Common myeloid progenitor, CD34-positive (primary cell): ENCODE measurements around the gene JHY.
"Not testable (repeated sequence)": the region's sequence is repeated elsewhere in the genome, so short reads cannot be mapped to it uniquely, and the experiment has no call there.

ENCODE experiments used
- CTCF ChIA-PET: fragments of 350-600 bp; sonication (Branson Sonifier 250); formaldehyde crosslinking; loops from one replicate; lab custom pipeline; 2021; ENCODE audit warnings: antibody characterized with exemption; lab: Charles Lee
- POLR2A ChIA-PET: fragments of 350-600 bp; sonication (Branson Sonifier 250); formaldehyde crosslinking; loops from one replicate; lab custom pipeline; 2021; ENCODE audit warnings: antibody characterized with exemption; lab: Charles Lee
- DNase-seq, 3 donors: peaks; one replicate each; pipeline versions ENCODE4 v3.0.0 to v3.0.0-alpha.2; 2013
- H3K27ac ChIP-seq, 2 experiments: 1 replicate in 1 of 2; 2 replicates in 1 of 2; pipeline ENCODE4 v1.7.0; 2013; ENCODE audit warnings: inconsistent platforms in 2 of 2, low read length in 2 of 2, mild to moderate bottlenecking in 2 of 2, low read depth in 1 of 2, moderate library complexity in 1 of 2; ENCODE audit not compliant: severe bottlenecking in 2 of 2, insufficient read depth in 1 of 2, poor library complexity in 1 of 2
- H3K27me3 ChIP-seq, 5 experiments: replicated peaks in 2 of 5; 1 replicate in 3 of 5; 2 replicates in 2 of 5; pipeline versions ENCODE4 v1.6.1 to v1.7.0; 2013; ENCODE audit warnings: low read length in 4 of 5, mild to moderate bottlenecking in 2 of 5, moderate library complexity in 2 of 5, inconsistent platforms in 1 of 5; ENCODE audit not compliant: insufficient read depth in 5 of 5, control insufficient read depth in 4 of 5
- H3K36me3 ChIP-seq, 4 experiments: 1 replicate in 2 of 4; 2 replicates in 2 of 4; pipeline versions ENCODE4 v1.6.1 to v1.7.0; 2013; ENCODE audit warnings: low read length in 3 of 4, control low read depth in 1 of 4, mild to moderate bottlenecking in 1 of 4; ENCODE audit not compliant: control insufficient read depth in 4 of 4, insufficient read depth in 4 of 4
- H3K4me1 ChIP-seq, 4 experiments: 1 replicate in 3 of 4; 2 replicates in 1 of 4; pipeline versions ENCODE4 v1.6.1 to v1.7.1; 2013; ENCODE audit warnings: low read length in 3 of 4, mild to moderate bottlenecking in 3 of 4, control low read depth in 1 of 4, inconsistent platforms in 1 of 4, moderate library complexity in 1 of 4; ENCODE audit not compliant: control insufficient read depth in 4 of 4, insufficient read depth in 4 of 4; ENCODE audit errors: control extremely low read depth in 1 of 4
- H3K4me3 ChIP-seq, 7 experiments: 1 replicate in 4 of 7; 2 replicates in 3 of 7; pipeline versions ENCODE4 v1.5.1 to v1.7.0; 2013; ENCODE audit warnings: mild to moderate bottlenecking in 7 of 7, low read length in 6 of 7, moderate library complexity in 6 of 7, inconsistent platforms in 2 of 7, low read depth in 2 of 7, control low read depth in 1 of 7; ENCODE audit not compliant: insufficient read depth in 4 of 7, control insufficient read depth in 1 of 7; ENCODE audit errors: extremely low read depth in 1 of 7
- H3K9me3 ChIP-seq, 5 experiments: 1 replicate in 4 of 5; 2 replicates in 1 of 5; pipeline versions ENCODE4 v1.6.1 to v1.7.1; 2013; ENCODE audit warnings: low read length in 4 of 5, mild to moderate bottlenecking in 2 of 5, inconsistent platforms in 1 of 5, low read depth in 1 of 5, moderate library complexity in 1 of 5; ENCODE audit not compliant: control insufficient read depth in 4 of 5, insufficient read depth in 2 of 5; ENCODE audit errors: control extremely low read depth in 1 of 5
- whole genome bisulfite sequencing: methylation state at CpG from one replicate; pipeline ENCODE4 v1.1.5; 2013; ENCODE audit not compliant: insufficient coverage; 5-methylcytosine and 5-hydroxymethylcytosine counted together

JHY gene

GRCh38 chr11:122853971-122854446, 28.6 kb upstream of the JHY start:
- H3K27ac ChIP-seq, result no peak overlapping the region
- 0% methylated on average over 2 of the region's 3 CpGs for WGBS
- POLR2A ChIA-PET, result interaction anchor here (0.7 to 1.2 kb wide), 2 partner anchors 47 to 52 kb away, joined by 3 read pairs; no protein-coding TSS in a partner anchor
- H3K4me1 ChIP-seq, result peaks cover 7 to 36% (median 21%) of the 10 kb centered on the region in 4 experiments
- no peaks in the 10 kb centered on the region for H3K36me3 ChIP-seq
- CTCF ChIA-PET, result interaction anchor here (0.7 to 11.0 kb wide), 26 partner anchors 9 to 274 kb away, joined by 3 to 201 read pairs (median 5); partner anchors contain the start of gene CRTAM
- H3K9me3 ChIP-seq, result no peaks in the 10 kb centered on the region
- DNase-seq, result peak; percentile 71 to 78 (median 74)
- H3K27me3 ChIP-seq, result no peaks in the 10 kb centered on the region
- H3K4me3 ChIP-seq, result no peak overlapping the region

GRCh38 chr11:122861631-122862030, 20.9 kb upstream of the JHY start:
- Histone ChIP-seq H3K27ac (no peak overlapping the region), H3K36me3 (no peaks in the 10 kb centered on the region), H3K27me3 (no peaks in the 10 kb centered on the region), H3K4me3 (no peak overlapping the region), H3K9me3 (no peaks in the 10 kb centered on the region), H3K4me1 (peaks cover 4 to 17% (median 15%) of the 10 kb centered on the region in 4 experiments)
- POLR2A ChIA-PET, result no interaction called here
- WGBS, result 100% methylated on average over 1 of the region's 3 CpGs
- CTCF ChIA-PET, result interaction anchor here (1.3 to 14.4 kb wide), 6 partner anchors 9 to 192 kb away, joined by 3 to 162 read pairs (median 17); no protein-coding TSS in a partner anchor
- DNase-seq, result no peak

GRCh38 chr11:122862091-122862490, 20.5 kb upstream of the JHY start:
- POLR2A ChIA-PET, result no interaction called here
- CTCF ChIA-PET, result interaction anchor here (1.3 to 14.4 kb wide), 7 partner anchors 10 to 196 kb away, joined by 3 to 162 read pairs (median 16); no protein-coding TSS in a partner anchor
- no CpG with 5 or more reads among the region's 1 CpG for WGBS
- Histone ChIP-seq H3K9me3 (no peaks in the 10 kb centered on the region), H3K27ac (no peak overlapping the region), H3K36me3 (no peaks in the 10 kb centered on the region), H3K4me1 (peaks cover 4 to 14% (median 13%) of the 10 kb centered on the region in 4 experiments), H3K4me3 (no peak overlapping the region), H3K27me3 (no peaks in the 10 kb centered on the region)
- DNase-seq, result no peak

GRCh38 chr11:122863154-122863553, 19.4 kb upstream of the JHY start:
- H3K9me3 ChIP-seq, H3K4me1 ChIP-seq, H3K36me3 ChIP-seq, DNase-seq, H3K27me3 ChIP-seq, H3K4me3 ChIP-seq, POLR2A ChIA-PET, H3K27ac ChIP-seq: not testable (repeated sequence)
- CTCF ChIA-PET, result interaction anchor here (0.6 to 14.4 kb wide), 13 partner anchors 8 to 195 kb away, joined by 3 to 162 read pairs (median 6); no protein-coding TSS in a partner anchor
- 78% methylated on average over 1 of the region's 1 CpG for WGBS

- ChIA-PET CTCF (interaction anchor here (0.6 to 14.4 kb wide), 18 partner anchors 9 to 197 kb away, joined by 3 to 162 read pairs (median 4); no protein-coding TSS in a partner anchor), POLR2A (interaction anchor here (0.8 kb wide), 1 partner anchor 23 kb away, joined by 3 read pairs; no protein-coding TSS in a partner anchor)
- DNase-seq, result peak; percentile 50 to 72 (median 66)
- Histone ChIP-seq H3K9me3 (no peaks in the 10 kb centered on the region), H3K4me3 (peak overlapping the region in 1 of 7 experiments; percentile 55), H3K27ac (no peak overlapping the region), H3K27me3 (no peaks in the 10 kb centered on the region), H3K36me3 (no peaks in the 10 kb centered on the region), H3K4me1 (peaks cover 4 to 10% (median 8%) of the 10 kb centered on the region in 4 experiments)
- 67% methylated on average over 2 of the region's 7 CpGs for WGBS
Measured at GRCh38 chr11:122863704-122864326, 18.7 kb upstream of the JHY start.

- Histone ChIP-seq H3K4me3 (peak overlapping the region in 1 of 7 experiments; percentile 55), H3K36me3 (no peaks in the 10 kb centered on the region), H3K27ac (no peak overlapping the region), H3K4me1 (peaks cover 4 to 10% (median 8%) of the 10 kb centered on the region in 4 experiments), H3K27me3 (no peaks in the 10 kb centered on the region), H3K9me3 (no peaks in the 10 kb centered on the region)
- ChIA-PET POLR2A (interaction anchor here (0.8 kb wide), 1 partner anchor 23 kb away, joined by 3 read pairs; no protein-coding TSS in a partner anchor), CTCF (interaction anchor here (0.7 to 14.4 kb wide), 17 partner anchors 9 to 196 kb away, joined by 3 to 162 read pairs (median 4); no protein-coding TSS in a partner anchor)
- DNase-seq, result peak in 2 of 3 donors; percentile 38 to 49
- 41% methylated on average over 3 of the region's 7 CpGs for WGBS
Measured at GRCh38 chr11:122864386-122865115, 18.0 kb upstream of the JHY start.
